ENCODE results near the gene SARDH. TPM values are rescaled to one million over a fixed set of nuclear protein-coding genes. Genes with fewer than 3 reads are reported as not detected.
"Not testable (repeated sequence)": the region's sequence is repeated elsewhere in the genome, so short reads cannot be mapped to it uniquely, and the experiment has no call there.

The SARDH gene
- total RNA-seq, 2 donors from 2014 or later: 3.5 to 7.5 TPM

GRCh38 chr9:133680250-133680975, 57.7 kb downstream of the SARDH start:
- peak overlapping the region in 1 of 2 donors; percentile 8 for H3K27ac Mint-ChIP-seq
- H3K9me3 Mint-ChIP-seq: no peaks in the 10 kb centered on the region
- no peak for DNase-seq (ENCODE audit: low spot score in 2 of 2)
- no peak for ATAC-seq
- H3K36me3 Mint-ChIP-seq: no peaks in the 10 kb centered on the region

- no peak for DNase-seq (ENCODE audit: low spot score in 2 of 2)
- peak overlapping the region in 1 of 2 donors; percentile 4 for H3K27ac Mint-ChIP-seq
- ATAC-seq: no peak
- no peaks in the 10 kb centered on the region for H3K36me3 Mint-ChIP-seq
- H3K9me3 Mint-ChIP-seq: no peaks in the 10 kb centered on the region
Measured at GRCh38 chr9:133679466-133680061, 58.6 kb downstream of the SARDH start.

DNA sequence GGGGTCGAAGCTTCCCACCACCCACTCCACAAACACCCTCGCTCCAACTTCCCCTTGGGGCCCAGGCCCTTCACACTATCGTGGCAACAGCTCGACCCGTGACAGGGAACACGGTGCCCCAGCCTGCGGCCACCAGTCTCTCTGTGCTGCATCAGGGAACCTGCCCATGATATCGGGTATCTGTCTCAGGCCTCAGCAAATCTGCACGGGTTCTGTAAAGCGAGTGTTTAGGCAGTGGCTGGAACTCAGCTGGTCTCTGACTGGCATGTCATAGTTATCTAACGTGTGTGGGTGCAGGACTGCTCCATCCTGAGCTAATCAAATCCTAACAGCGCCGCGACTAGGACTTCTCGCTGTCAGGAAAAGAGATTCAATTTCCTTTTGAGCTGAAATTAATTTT, 59.1 kb downstream of the SARDH start:
- Mint-ChIP-seq H3K27ac (peak overlapping the region; percentile 4 to 33), H3K9me3 (no peaks in the 10 kb centered on the region)

GRCh38 chr9:133677126-133678010, 60.8 kb downstream of the SARDH start:
- H3K36me3 Mint-ChIP-seq: no peaks in the 10 kb centered on the region
- ATAC-seq (peak; percentile 99), DNase-seq (ENCODE audit: low spot score in 2 of 2) (peak in 1 of 2 donors; percentile 42)
- no peaks in the 10 kb centered on the region for H3K9me3 Mint-ChIP-seq
- H3K27ac Mint-ChIP-seq: peak overlapping the region in 1 of 2 donors; percentile 80

More for the DNA sequence above, 59.1 kb downstream of the SARDH start:
- no peaks in the 10 kb centered on the region for H3K36me3 Mint-ChIP-seq
- no peak for DNase-seq (ENCODE audit: low spot score in 2 of 2)
- ATAC-seq: no peak

GRCh38 chr9:133676450-133676849, 61.7 kb downstream of the SARDH start:
- peak overlapping the region; percentile 80 to 87 for H3K27ac Mint-ChIP-seq

DNA sequence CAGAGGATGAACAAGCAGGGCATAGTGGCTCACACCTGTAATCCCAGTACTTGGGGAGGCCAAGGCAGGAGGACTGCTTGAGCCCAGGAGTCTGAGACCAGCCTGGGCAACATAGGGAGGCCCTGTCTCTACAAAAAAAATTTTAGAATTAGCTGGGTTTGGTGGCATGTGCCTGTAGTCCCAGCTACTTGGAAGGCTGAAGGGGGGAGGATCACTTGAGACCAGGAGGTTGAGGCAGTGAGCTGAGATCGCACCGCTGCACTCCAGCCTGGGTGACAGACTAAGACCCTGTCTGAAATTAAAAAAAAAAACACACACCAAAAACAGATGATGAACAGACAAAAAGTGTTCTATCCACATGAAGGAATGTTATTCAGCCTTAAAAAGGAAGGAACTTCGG, 62.4 kb downstream of the SARDH start:
- not testable (repeated sequence) for DNase-seq (ENCODE audit: low spot score in 2 of 2); ATAC-seq; H3K36me3 Mint-ChIP-seq; H3K9me3 Mint-ChIP-seq
- H3K27ac Mint-ChIP-seq: peak overlapping the region in 1 of 2 donors; percentile 80

More at GRCh38 chr9:133676450-133676849, 61.7 kb downstream of the SARDH start:
- no peak for ATAC-seq
- H3K9me3 Mint-ChIP-seq: no peaks in the 10 kb centered on the region
- no peak for DNase-seq (ENCODE audit: low spot score in 2 of 2)
- no peaks in the 10 kb centered on the region for H3K36me3 Mint-ChIP-seq

GRCh38 chr9:133674091-133674490, 64.1 kb downstream of the SARDH start:
- ATAC-seq: no peak
- H3K27ac Mint-ChIP-seq: no peak overlapping the region
- no peaks in the 10 kb centered on the region for H3K36me3 Mint-ChIP-seq
- no peak for DNase-seq (ENCODE audit: low spot score in 2 of 2)
- H3K9me3 Mint-ChIP-seq: no peaks in the 10 kb centered on the region

GRCh38 chr9:133673258-133673655, 64.9 kb downstream of the SARDH start:
- Mint-ChIP-seq H3K36me3 (no peaks in the 10 kb centered on the region), H3K9me3 (no peaks in the 10 kb centered on the region), H3K27ac (no peak overlapping the region)
- no peak for DNase-seq (ENCODE audit: low spot score in 2 of 2)
- ATAC-seq: no peak

DNA sequence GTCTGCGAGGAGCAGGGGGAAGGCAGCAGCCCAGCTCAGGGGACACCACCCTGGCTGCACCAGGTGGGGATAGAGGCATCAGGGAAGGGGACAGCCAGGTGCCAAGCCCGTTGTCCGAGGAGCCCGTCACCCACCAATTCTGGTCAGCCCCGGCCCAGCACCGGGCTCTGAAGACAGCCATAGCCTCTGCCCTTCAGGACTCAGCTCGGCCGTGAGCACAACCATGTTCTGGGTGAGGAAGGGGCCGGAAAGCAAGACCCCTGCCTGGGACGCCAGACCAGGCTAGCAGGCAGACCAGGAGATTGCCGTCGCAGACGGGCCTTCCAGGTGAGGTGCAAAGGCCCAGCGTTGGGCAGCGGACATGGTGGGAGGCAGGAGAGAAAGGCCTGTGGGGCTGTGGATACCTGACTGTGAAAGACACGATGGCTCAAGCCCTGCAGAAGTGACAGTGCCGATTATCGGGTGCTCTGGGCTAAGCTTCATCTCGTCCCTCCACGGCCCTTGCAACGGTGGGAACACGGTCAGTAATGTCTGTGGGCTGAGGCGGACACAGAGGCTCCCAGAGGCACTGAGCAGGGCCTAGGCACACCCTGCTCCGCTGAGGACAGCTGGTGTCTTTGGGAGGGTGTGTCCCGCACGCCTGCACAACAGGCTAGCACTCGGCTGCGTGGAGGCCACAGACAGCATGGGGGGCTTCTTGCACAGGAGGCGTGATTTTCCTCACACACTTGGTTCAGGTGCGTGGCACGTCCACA, 65.5 kb downstream of the SARDH start:
- DNase-seq (ENCODE audit: low spot score in 2 of 2) (no peak), ATAC-seq (no peak)
- no peaks in the 10 kb centered on the region for H3K9me3 Mint-ChIP-seq
- H3K36me3 Mint-ChIP-seq: no peaks in the 10 kb centered on the region
- peak overlapping the region in 1 of 2 donors; percentile 55 for H3K27ac Mint-ChIP-seq

DNA sequence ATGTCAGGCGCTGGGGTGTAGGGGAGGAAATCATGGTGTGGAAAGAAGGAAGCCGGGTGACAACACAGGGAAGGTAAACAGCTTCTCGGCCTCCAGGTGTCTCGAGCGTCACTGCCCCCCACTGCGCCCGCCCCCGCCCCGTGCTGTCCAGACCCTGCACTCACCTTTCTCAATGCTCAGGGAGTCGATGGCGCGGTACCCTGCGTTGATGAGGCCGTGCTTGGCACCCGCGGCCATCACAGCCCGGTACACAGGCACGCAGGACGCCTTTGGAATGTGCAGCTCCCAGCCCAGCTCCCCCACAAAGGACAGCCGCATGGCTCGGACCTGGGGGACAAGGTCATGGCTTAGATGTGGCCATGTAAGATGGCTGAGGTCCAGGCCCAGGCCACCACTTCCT, 66.8 kb downstream of the SARDH start:
- Mint-ChIP-seq H3K27ac (peak overlapping the region in 1 of 2 donors; percentile 55), H3K36me3 (no peaks in the 10 kb centered on the region), H3K9me3 (no peaks in the 10 kb centered on the region)
- ATAC-seq: no peak
- no peak for DNase-seq (ENCODE audit: low spot score in 2 of 2)

GRCh38 chr9:133670466-133670865, 67.7 kb downstream of the SARDH start:
- Mint-ChIP-seq H3K36me3 (no peaks in the 10 kb centered on the region), H3K27ac (no peak overlapping the region), H3K9me3 (no peaks in the 10 kb centered on the region)
- DNase-seq (ENCODE audit: low spot score in 2 of 2) (no peak), ATAC-seq (no peak)

DNA sequence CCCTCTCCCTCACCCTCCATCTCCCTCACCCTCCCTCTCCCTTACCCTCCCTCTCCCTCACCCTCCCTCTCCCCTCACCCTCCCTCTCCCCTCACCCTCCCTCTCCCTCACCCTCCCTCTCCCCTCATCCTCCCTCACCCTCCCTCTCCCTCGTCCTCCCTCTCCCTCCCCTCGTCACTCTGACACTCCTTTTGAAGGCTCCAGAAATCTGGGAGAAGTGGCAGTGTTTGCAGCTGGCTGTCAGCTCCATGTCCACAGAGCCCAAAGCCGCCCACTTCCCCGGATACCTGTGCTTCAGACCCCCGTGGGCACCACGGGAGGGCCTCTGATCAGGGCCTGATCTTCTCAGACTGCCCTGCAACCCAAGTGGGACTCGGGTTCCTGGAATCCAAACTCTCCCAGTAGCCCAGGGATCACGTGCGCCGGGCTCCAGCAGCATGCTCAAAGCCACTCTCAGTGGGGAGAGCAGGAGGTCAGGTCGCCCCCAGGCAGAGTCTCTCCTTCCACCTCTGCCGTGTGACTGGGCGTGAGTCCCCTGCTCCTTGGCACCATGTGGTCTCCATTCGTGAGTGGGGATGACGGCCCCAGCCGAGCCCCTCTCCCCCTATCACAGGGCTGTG, 68.9 kb downstream of the SARDH start:
- ATAC-seq (no peak), DNase-seq (ENCODE audit: low spot score in 2 of 2) (no peak)
- H3K36me3 Mint-ChIP-seq: no peaks in the 10 kb centered on the region
- H3K27ac Mint-ChIP-seq: no peak overlapping the region
- no peaks in the 10 kb centered on the region for H3K9me3 Mint-ChIP-seq

DNA sequence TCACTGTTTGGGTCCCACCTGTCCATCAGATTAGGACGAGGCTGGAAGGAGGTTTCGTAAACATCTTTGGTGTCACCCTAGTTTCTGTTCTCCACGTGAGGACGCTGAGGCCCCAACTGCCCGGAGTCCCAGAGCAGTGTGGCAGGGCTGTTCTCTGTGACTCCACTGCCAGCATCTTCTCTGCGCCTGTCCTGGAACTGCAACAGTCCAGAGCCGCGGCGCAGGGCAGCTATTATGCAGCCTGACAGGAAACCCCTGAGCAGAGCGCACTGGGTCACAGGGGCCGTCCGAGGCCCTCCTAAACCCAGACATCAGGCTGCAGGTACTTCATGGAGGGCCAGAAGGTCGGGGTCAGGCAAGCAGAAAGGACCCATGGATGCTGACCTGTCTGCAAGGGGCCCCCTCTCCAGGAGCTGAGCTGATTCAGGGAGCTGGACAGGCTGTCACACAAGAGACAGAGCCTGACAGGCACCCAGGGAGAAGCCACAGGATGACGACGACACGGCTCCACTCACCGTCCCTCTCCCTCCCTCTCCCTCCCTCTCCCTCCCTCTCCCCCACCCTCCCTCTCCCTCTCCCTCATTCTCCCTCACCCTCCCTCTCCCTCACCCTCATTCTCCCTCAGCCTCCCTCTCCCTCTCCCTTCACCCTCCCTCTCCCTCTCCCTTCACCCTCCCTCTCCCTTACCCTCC, 70.2 kb downstream of the SARDH start:
- no peak for DNase-seq (ENCODE audit: low spot score in 2 of 2)
- ATAC-seq: no peak
- no peak overlapping the region for H3K27ac Mint-ChIP-seq
- no peaks in the 10 kb centered on the region for H3K9me3 Mint-ChIP-seq
- H3K36me3 Mint-ChIP-seq: no peaks in the 10 kb centered on the region

DNA sequence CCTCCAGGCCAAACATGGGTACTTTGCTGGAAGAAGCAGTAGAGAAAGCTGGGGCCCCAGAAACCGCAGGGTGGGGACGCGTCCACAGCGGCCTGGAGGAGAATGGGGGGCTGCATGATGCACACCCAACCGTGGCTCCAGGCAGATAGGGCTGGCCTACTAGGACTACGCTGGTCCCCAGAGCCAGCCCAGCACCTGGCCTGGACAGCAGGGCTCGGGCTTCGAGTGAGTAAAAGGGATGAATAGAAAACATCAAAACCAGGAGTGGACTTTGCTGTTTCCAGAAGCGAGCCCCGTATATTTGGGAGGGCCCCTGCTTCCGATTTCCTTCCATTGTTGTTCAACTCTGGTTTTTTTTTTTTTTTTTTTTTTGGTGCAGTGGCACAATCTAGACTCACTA, 71.3 kb downstream of the SARDH start:
- ATAC-seq (no peak), DNase-seq (ENCODE audit: low spot score in 2 of 2) (no peak)
- no peaks in the 10 kb centered on the region for H3K36me3 Mint-ChIP-seq
- no peaks in the 10 kb centered on the region for H3K9me3 Mint-ChIP-seq
- H3K27ac Mint-ChIP-seq: no peak overlapping the region

- H3K36me3 Mint-ChIP-seq: no peaks in the 10 kb centered on the region
- no peak overlapping the region for H3K27ac Mint-ChIP-seq
- DNase-seq (ENCODE audit: low spot score in 2 of 2): no peak
- H3K9me3 Mint-ChIP-seq: no peaks in the 10 kb centered on the region
- ATAC-seq: no peak
Measured at GRCh38 chr9:133666387-133666786, 71.8 kb downstream of the SARDH start.

- no peak overlapping the region for H3K27ac Mint-ChIP-seq
- no peak for DNase-seq (ENCODE audit: low spot score in 2 of 2)
- H3K9me3 Mint-ChIP-seq: no peaks in the 10 kb centered on the region
- no peak for ATAC-seq
- H3K36me3 Mint-ChIP-seq: no peaks in the 10 kb centered on the region
Measured at GRCh38 chr9:133665535-133665934, 72.6 kb downstream of the SARDH start.
